GM18520 (cell line): ENCODE measurements around the gene PFDN1.

Source experiments
- ATAC-seq: cut with Tn5 transposase; IDR thresholded peaks from one replicate; pipeline ENCODE4 v1.9.1; 2021; ENCODE audit not compliant: unreplicated experiment

PFDN1 gene

GRCh38 chr5:140329739-140330481, 27.0 kb upstream of the PFDN1 start:
- no peak for ATAC-seq

DNA sequence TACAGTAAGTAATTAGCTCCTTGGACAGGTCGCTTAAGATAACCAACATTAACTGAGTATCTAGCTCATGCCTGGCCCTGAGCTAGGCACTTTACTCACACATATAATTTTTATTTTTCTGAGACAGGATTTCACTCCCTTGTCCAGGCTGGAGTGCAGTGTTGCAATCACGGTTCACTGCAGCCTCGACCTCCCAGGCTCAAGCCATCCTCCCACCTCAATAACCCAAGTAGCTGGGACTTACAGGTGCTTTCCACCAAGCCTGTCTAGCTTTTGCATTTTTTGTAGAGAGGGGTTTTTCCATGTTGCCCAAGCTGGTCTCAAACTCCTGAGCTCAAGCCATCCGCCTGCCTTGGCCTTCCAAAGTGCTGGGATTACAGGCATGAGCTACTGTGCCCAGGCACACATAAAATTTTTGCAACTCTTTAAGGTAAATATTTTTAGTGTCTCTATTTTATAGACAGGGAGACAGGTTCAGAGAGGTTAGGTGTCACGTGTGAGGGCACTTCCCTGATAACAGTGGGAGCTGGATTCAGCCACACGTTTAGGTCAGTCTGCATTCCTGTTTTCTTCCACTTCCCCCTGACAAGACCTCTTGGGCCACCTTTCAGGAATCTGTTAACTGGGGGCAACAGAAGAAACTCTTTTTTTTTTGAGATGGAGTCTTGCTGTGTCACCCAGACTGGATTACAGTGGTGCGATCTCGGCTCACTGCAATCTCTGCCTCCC, 25.3 kb upstream of the PFDN1 start:
- no peak for ATAC-seq

GRCh38 chr5:140327589-140327988, 24.7 kb upstream of the PFDN1 start:
- ATAC-seq, result no peak

DNA sequence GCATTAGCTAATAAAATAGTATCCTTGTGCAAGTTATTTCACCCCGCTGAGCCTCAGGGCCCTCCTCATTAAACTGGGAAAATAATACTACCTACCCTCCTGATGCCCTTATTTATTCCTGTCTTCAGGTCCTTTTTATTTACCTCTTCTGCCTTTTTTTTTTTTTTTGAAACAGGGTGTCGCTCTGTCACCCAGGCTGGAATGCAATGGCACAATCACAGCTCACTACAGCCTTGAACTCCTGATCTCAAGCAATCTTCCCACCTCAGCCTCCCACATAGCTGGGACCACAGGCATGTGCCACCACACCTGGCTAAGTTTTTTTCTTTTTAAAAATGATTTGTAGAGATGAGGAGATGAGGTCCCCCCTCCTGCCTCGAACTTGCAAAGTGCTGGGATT, 22.6 kb upstream of the PFDN1 start:
- no peak for ATAC-seq

- no peak for ATAC-seq
These were observed 21.8 kb upstream of the PFDN1 start for GRCh38 chr5:140324617-140325241.

- no peak for ATAC-seq
These were observed 21.2 kb upstream of the PFDN1 start for GRCh38 chr5:140324041-140324600.

- ATAC-seq, result no peak
These were observed 20.1 kb upstream of the PFDN1 start for GRCh38 chr5:140322751-140323731.

GRCh38 chr5:140321796-140322195, 18.9 kb upstream of the PFDN1 start:
- peak; percentile 70 for ATAC-seq

DNA sequence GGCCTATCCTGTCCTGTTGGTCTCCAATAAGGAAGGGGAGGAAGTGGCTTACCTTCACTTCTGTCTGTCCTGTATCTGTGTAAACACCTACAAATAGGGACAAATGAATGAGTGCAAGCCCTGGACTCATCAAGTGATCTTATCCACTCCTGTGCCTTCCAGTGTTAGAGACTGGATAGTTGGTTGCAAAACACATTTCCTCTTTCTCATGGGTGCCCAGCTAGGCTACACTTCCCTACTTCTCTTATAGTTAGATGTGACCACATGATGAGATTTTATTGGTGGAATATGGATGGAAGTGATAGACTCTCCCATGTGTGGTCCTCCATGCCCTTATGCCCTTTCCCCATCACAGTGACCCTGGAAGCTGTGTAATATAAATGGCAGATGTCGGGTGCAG, 16.9 kb upstream of the PFDN1 start:
- no peak for ATAC-seq

GRCh38 chr5:140318792-140319191, 15.9 kb upstream of the PFDN1 start:
- no peak for ATAC-seq

DNA sequence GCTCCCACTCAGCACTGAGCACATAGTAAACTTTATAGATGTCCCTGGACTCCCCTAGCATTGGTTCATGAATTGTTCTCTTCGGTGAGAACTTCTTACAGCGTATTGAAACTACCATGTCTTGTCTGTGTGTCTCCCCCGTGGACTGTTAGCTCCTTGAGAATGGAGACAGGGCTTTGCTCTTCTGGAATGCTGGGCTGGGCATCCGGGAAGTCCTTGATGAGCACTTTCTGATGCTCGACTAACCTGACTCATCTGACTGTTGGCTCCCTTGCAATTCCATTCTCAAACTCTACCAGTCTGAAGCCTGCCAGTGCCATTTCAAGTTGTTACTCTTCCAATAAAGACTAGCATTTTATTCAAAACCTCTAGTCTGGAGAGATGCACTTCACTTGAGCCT, 15.0 kb upstream of the PFDN1 start:
- no peak for ATAC-seq

GRCh38 chr5:140312791-140313189, 9.9 kb upstream of the PFDN1 start:
- ATAC-seq, result no peak

GRCh38 chr5:140312067-140312790, 9.3 kb upstream of the PFDN1 start:
- ATAC-seq, result no peak

DNA sequence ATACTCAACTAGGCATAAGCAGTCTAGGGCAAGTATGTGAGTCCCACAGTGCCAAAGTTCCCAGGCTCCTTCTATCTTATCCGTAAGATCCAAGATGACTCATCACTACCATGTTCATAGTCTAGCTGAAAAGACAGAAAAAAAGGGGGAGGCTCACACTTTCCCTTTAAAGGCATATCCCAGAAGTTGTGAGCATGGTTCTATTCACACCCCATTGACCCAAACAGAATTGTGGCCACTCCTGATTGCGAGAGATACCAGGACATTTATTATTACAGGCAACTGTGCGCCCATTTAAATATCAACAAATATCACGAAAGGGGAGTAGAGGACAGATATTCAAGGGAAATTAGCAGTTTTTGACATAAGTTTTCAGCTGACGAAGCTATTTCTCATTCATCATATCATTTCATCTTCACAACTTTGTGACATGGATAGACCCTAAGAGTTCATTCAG, 8.1 kb upstream of the PFDN1 start:
- no peak for ATAC-seq

- ATAC-seq, result no peak
These were observed 7.5 kb upstream of the PFDN1 start for GRCh38 chr5:140310434-140310833.

GRCh38 chr5:140309706-140310249, 6.9 kb upstream of the PFDN1 start:
- ATAC-seq, result no peak

- ATAC-seq, result no peak
These were observed 2.6 kb upstream of the PFDN1 start for GRCh38 chr5:140305471-140305870.

DNA sequence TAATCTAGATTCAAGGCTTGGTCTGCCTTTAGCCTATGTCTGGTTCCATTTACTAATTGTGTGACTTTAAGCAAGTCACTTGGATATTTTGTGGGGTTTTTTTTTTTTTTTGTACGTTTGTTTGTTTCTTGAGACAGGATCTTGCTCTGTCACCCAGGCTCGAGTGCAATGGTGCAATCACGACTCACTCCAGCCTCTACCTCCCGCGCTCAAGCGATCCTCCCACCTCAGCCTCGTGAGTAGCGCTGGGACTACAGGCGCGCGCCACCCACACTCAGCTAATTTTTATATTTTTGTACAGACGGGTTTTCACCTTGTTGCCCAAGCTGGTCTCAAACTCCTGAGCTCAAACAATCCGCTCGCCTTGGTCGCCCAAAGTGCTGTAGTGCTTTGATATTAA, 1.1 kb upstream of the PFDN1 start:
- ATAC-seq, result no peak

- ATAC-seq, result no peak
These were observed 1.8 kb downstream of the PFDN1 start for GRCh38 chr5:140301136-140301535.

- no peak for ATAC-seq
These were observed 3.8 kb downstream of the PFDN1 start for GRCh38 chr5:140299056-140299455.
